Naive thymus-derived CD4-positive, alpha-beta T cell (primary cell): ENCODE measurements around the gene PCDHA6. TPM values are rescaled to one million over a fixed set of nuclear protein-coding genes. Genes with fewer than 3 reads are reported as not detected.
"Not testable (repeated sequence)": the region's sequence is repeated elsewhere in the genome, so short reads cannot be mapped to it uniquely, and the experiment has no call there.

Experiments used
- ATAC-seq: fragments of 150-1000 bp; cut with Tn5 transposase; 2 replicates; pipeline ENCODE4 v1.10.0; 2021; ENCODE audit warnings: mild to moderate bottlenecking, moderate library complexity
- CTCF ChIA-PET: fragments of 350-600 bp; sonication (Branson Sonifier 250); formaldehyde crosslinking; loops from one replicate; lab custom pipeline; 2021; ENCODE audit warnings: antibody characterized with exemption; lab: Charles Lee
- POLR2A ChIA-PET: fragments of 350-600 bp; sonication (Branson Sonifier 250); formaldehyde crosslinking; loops from one replicate; lab custom pipeline; 2021; ENCODE audit warnings: antibody characterized with exemption, inconsistent platforms; lab: Charles Lee
- DNase-seq, 9 donors: peaks; one replicate each; pipeline versions ENCODE4 v3.0.0 to v3.0.0-alpha.2; 2020 to 2022; ENCODE audit warnings: mixed read lengths in 1 of 9
- H3K27ac ChIP-seq: one replicate; pipeline ENCODE4 v1.7.0; 2013; ENCODE audit warnings: mild to moderate bottlenecking, low read depth, low read length, moderate library complexity
- H3K27me3 ChIP-seq, 2 donors: one replicate each; pipeline ENCODE4 v1.7.0; 2013; ENCODE audit warnings: low read length in 2 of 2, mild to moderate bottlenecking in 2 of 2, moderate library complexity in 2 of 2; ENCODE audit not compliant: control insufficient read depth in 2 of 2, insufficient read depth in 2 of 2
- H3K36me3 ChIP-seq, 3 experiments: 1 replicate in 2 of 3; 2 replicates in 1 of 3; pipeline ENCODE4 v1.7.0; 2013; ENCODE audit warnings: low read length in 3 of 3, mild to moderate bottlenecking in 3 of 3, moderate library complexity in 1 of 3; ENCODE audit not compliant: insufficient read depth in 3 of 3, control insufficient read depth in 2 of 3
- H3K4me1 ChIP-seq, 2 donors: one replicate each; pipeline ENCODE4 v1.7.0; 2013; ENCODE audit warnings: low read length in 2 of 2, mild to moderate bottlenecking in 2 of 2, moderate library complexity in 1 of 2; ENCODE audit not compliant: control insufficient read depth in 2 of 2, insufficient read depth in 2 of 2
- H3K4me3 ChIP-seq: 2 replicates; pipeline ENCODE4 v1.7.0; 2013; ENCODE audit warnings: mild to moderate bottlenecking, low read length
- H3K9me3 ChIP-seq, 3 experiments: 1 replicate in 2 of 3; 2 replicates in 1 of 3; pipeline ENCODE4 v1.7.0; 2013; ENCODE audit warnings: low read length in 3 of 3; ENCODE audit not compliant: control insufficient read depth in 2 of 3
- H3K27ac Mint-ChIP-seq, 9 donors: one replicate each; pipeline ENCODE4 v1.8.0; 2020 to 2022; ENCODE audit warnings: mixed read lengths in 9 of 9, mild to moderate bottlenecking in 8 of 9, moderate library complexity in 5 of 9, inconsistent platforms in 2 of 9
- H3K27me3 Mint-ChIP-seq, 5 donors: one replicate each; pipeline ENCODE4 v1.8.0; 2021 to 2022; ENCODE audit warnings: mixed read lengths in 5 of 5, mild to moderate bottlenecking in 1 of 5
- H3K36me3 Mint-ChIP-seq, 5 donors: one replicate each; pipeline ENCODE4 v1.8.0; 2020 to 2022; ENCODE audit warnings: mixed read lengths in 5 of 5, mild to moderate bottlenecking in 3 of 5, inconsistent platforms in 1 of 5
- H3K4me1 Mint-ChIP-seq, 7 donors: one replicate each; pipeline ENCODE4 v1.8.0; 2020 to 2022; ENCODE audit warnings: mixed read lengths in 7 of 7, mild to moderate bottlenecking in 3 of 7, inconsistent platforms in 1 of 7
- H3K4me3 Mint-ChIP-seq, 10 donors: one replicate each; pipeline ENCODE4 v1.8.0; 2020 to 2022; ENCODE audit warnings: mild to moderate bottlenecking in 10 of 10, mixed read lengths in 10 of 10, moderate library complexity in 6 of 10, inconsistent platforms in 2 of 10
- H3K9me3 Mint-ChIP-seq, 11 donors: one replicate each; pipeline ENCODE4 v1.8.0; 2020 to 2022; ENCODE audit warnings: mixed read lengths in 11 of 11, mild to moderate bottlenecking in 4 of 11, inconsistent platforms in 1 of 11, moderate library complexity in 1 of 11
- intact Hi-C, 2 donors: fragments of 100-400 bp; cut with micrococcal nuclease; formaldehyde crosslinking; loops; one replicate each; pipeline ENCODE4 v1.15.1; 2023
- polyA plus RNA-seq, 2 donors: library from polyadenylated mRNA; unstranded; fragments of 300-500 nt; fragmentation: Illumina TruSeq; gene quantifications; one replicate each; pipeline ENCODE4 v1.2.3, GENCODE V29; 2021
- total RNA-seq, 6 experiments: library from RNA in 5 of 6; stranded (reverse) in 5 of 6; gene quantifications; 1 replicate in 5 of 6; 2 replicates in 1 of 6; pipeline ENCODE4 v1.2.3 and lab custom pipeline; 2021 to 2026

Gene PCDHA6
- total and polyA plus RNA-seq, 7 experiments from 2014 or later: not detected

DNA sequence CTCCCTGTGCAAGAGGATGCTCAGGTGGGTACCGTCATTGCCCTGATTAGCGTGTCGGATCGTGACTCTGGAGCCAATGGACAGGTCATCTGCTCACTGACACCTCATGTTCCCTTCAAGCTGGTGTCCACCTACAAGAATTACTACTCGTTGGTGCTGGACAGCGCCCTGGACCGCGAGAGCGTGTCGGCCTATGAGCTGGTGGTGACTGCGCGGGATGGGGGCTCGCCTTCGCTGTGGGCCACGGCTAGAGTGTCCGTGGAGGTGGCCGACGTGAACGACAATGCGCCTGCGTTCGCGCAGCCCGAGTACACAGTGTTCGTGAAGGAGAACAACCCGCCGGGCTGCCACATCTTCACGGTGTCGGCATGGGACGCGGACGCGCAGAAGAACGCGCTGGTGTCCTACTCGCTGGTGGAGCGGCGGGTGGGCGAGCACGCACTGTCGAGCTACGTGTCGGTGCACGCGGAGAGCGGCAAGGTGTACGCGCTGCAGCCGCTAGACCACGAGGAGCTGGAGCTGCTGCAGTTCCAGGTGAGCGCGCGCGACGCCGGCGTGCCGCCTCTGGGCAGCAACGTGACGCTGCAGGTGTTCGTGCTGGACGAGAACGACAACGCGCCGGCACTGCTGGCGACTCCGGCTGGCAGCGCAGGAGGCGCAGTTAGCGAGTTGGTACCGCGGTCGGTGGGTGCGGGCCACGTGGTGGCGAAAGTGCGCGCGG lies 48.9 kb downstream of the PCDHA6 start:
- CTCF ChIA-PET, H3K4me3 Mint-ChIP-seq, POLR2A ChIA-PET: not testable (repeated sequence)

DNA sequence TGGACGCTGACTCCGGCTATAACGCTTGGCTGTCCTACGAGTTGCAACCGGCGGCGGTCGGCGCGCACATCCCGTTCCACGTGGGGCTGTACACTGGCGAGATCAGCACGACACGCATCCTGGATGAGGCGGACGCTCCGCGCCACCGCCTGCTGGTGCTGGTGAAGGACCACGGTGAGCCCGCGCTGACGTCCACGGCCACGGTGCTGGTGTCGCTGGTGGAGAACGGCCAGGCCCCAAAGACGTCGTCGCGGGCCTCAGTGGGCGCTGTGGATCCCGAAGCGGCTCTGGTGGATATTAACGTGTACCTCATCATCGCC lies 49.5 kb downstream of the PCDHA6 start:
- peaks cover 0 to 74% (median 71%) of the 10 kb centered on the region in 5 donors for H3K27me3 Mint-ChIP-seq
- Histone ChIP-seq H3K4me1 (no peaks in the 10 kb centered on the region), H3K9me3 (peaks cover 0 to 21% (median 0%) of the 10 kb centered on the region in 3 experiments), H3K36me3 (no peaks in the 10 kb centered on the region), H3K4me3 (no peak overlapping the region), H3K27ac (no peak overlapping the region), H3K27me3 (no peaks in the 10 kb centered on the region)
- no peak overlapping the region for H3K4me3 Mint-ChIP-seq
- H3K9me3 Mint-ChIP-seq: peaks cover 9 to 86% (median 45%) of the 10 kb centered on the region in 11 donors
- peaks cover 0 to 34% (median 4%) of the 10 kb centered on the region in 5 donors for H3K36me3 Mint-ChIP-seq
- DNase-seq: no peak
- ChIA-PET CTCF (no interaction called here), POLR2A (no interaction called here)
- ATAC-seq: no peak
- intact Hi-C loops: no loop called here
- no peak overlapping the region for H3K27ac Mint-ChIP-seq
- H3K4me1 Mint-ChIP-seq: no peaks in the 10 kb centered on the region

More for the DNA sequence above, 48.9 kb downstream of the PCDHA6 start:
- Mint-ChIP-seq H3K36me3 (peaks cover 0 to 32% (median 2%) of the 10 kb centered on the region in 5 donors), H3K27me3 (peaks cover 0 to 74% (median 73%) of the 10 kb centered on the region in 5 donors), H3K27ac (peak overlapping the region in 1 of 9 donors; percentile 52), H3K9me3 (peaks cover 7 to 86% (median 46%) of the 10 kb centered on the region in 11 donors)
- H3K27me3 ChIP-seq, H3K27ac ChIP-seq, intact Hi-C loops, H3K4me1 ChIP-seq, DNase-seq, H3K4me3 ChIP-seq, H3K4me1 Mint-ChIP-seq, H3K36me3 ChIP-seq, ATAC-seq: not testable (repeated sequence)
- peaks cover 0 to 21% (median 0%) of the 10 kb centered on the region in 3 experiments for H3K9me3 ChIP-seq

Other genes starting within 250 kb of the PCDHA6 start
- gene CD14, start 194.8 kb upstream of the PCDHA6 start, total RNA-seq: 100 to 1,000 TPM in 1 of 5 experiments, 10 to 100 TPM in 2, 1 to 10 TPM in 1, under 1 TPM in 1; 0.56 to 198 (median 10.1) TPM
- 1 to 10 TPM; 2.5 to 2.9 TPM for gene CD14, start 194.8 kb upstream of the PCDHA6 start, polyA plus RNA-seq
- 10 to 100 TPM; 24.5 to 55.3 (median 36.4) TPM for gene TMCO6, start 188.5 kb upstream of the PCDHA6 start, total RNA-seq
- 10 to 100 TPM; 17.1 to 20.4 TPM for gene TMCO6, start 188.5 kb upstream of the PCDHA6 start, polyA plus RNA-seq
- gene NDUFA2, start 180.3 kb upstream of the PCDHA6 start, total RNA-seq: 10 to 100 TPM; 33.2 to 68.7 (median 43.5) TPM
- 100 to 1,000 TPM; 147 to 149 TPM for gene NDUFA2, start 180.3 kb upstream of the PCDHA6 start, polyA plus RNA-seq
- gene IK, start 180.1 kb upstream of the PCDHA6 start, total RNA-seq: 100 to 1,000 TPM; 118 to 186 (median 179) TPM
- 100 to 1,000 TPM; 192 to 207 TPM for gene IK, start 180.1 kb upstream of the PCDHA6 start, polyA plus RNA-seq
- 10 to 100 TPM; 28.5 to 47.6 (median 37.8) TPM for gene WDR55, start 163.1 kb upstream of the PCDHA6 start, total RNA-seq
- 10 to 100 TPM; 10.5 to 20.9 TPM for gene WDR55, start 163.1 kb upstream of the PCDHA6 start, polyA plus RNA-seq
- 1 to 10 TPM; 2.1 to 5.0 (median 3.3) TPM for gene DND1, start 154.4 kb upstream of the PCDHA6 start, total RNA-seq
- gene DND1, start 154.4 kb upstream of the PCDHA6 start, polyA plus RNA-seq: under 1 TPM in 1 of 2 donors, not detected in 1; 0.15 TPM
- 10 to 100 TPM; 48.7 to 85.7 (median 68.5) TPM for gene HARS1, start 136.6 kb upstream of the PCDHA6 start, total RNA-seq
- 10 to 100 TPM; 62.2 to 68.8 TPM for gene HARS1, start 136.6 kb upstream of the PCDHA6 start, polyA plus RNA-seq
- gene HARS2, start 136.5 kb upstream of the PCDHA6 start, total RNA-seq: 10 to 100 TPM; 25.4 to 59.6 (median 38.8) TPM
- gene HARS2, start 136.5 kb upstream of the PCDHA6 start, polyA plus RNA-seq: 10 to 100 TPM; 23.5 to 30.7 TPM
- 10 to 100 TPM; 37.7 to 63.0 (median 55.1) TPM for gene ZMAT2, start 127.5 kb upstream of the PCDHA6 start, total RNA-seq
- 10 to 100 TPM; 75.1 to 76.4 TPM for gene ZMAT2, start 127.5 kb upstream of the PCDHA6 start, polyA plus RNA-seq
- not detected for gene PCDHA1, start 41.8 kb upstream of the PCDHA6 start, total RNA-seq
- gene PCDHA1, start 41.8 kb upstream of the PCDHA6 start, polyA plus RNA-seq: not detected
- gene PCDHA2, start 33.1 kb upstream of the PCDHA6 start, total RNA-seq: not detected
- not detected for gene PCDHA2, start 33.1 kb upstream of the PCDHA6 start, polyA plus RNA-seq
- gene PCDHA3, start 26.9 kb upstream of the PCDHA6 start, total RNA-seq: not detected
- not detected for gene PCDHA3, start 26.9 kb upstream of the PCDHA6 start, polyA plus RNA-seq
- gene PCDHA4, start 20.9 kb upstream of the PCDHA6 start, total RNA-seq: not detected
- gene PCDHA4, start 20.9 kb upstream of the PCDHA6 start, polyA plus RNA-seq: not detected
- not detected for gene PCDHA5, start 6.3 kb upstream of the PCDHA6 start, total RNA-seq
- not detected for gene PCDHA5, start 6.3 kb upstream of the PCDHA6 start, polyA plus RNA-seq
- not detected for gene PCDHA7, start 6.3 kb downstream of the PCDHA6 start, total RNA-seq
- not detected for gene PCDHA7, start 6.3 kb downstream of the PCDHA6 start, polyA plus RNA-seq
- not detected for gene PCDHA8, start 13.2 kb downstream of the PCDHA6 start, total RNA-seq
- not detected for gene PCDHA8, start 13.2 kb downstream of the PCDHA6 start, polyA plus RNA-seq
- not detected for gene PCDHA9, start 20.4 kb downstream of the PCDHA6 start, total RNA-seq
- not detected for gene PCDHA9, start 20.4 kb downstream of the PCDHA6 start, polyA plus RNA-seq
- not detected for gene PCDHA10, start 27.9 kb downstream of the PCDHA6 start, total RNA-seq
- gene PCDHA10, start 27.9 kb downstream of the PCDHA6 start, polyA plus RNA-seq: not detected
- gene PCDHA11, start 41.0 kb downstream of the PCDHA6 start, total RNA-seq: not detected
- gene PCDHA11, start 41.0 kb downstream of the PCDHA6 start, polyA plus RNA-seq: not detected
- gene PCDHA12, start 47.3 kb downstream of the PCDHA6 start, total RNA-seq: not detected
- gene PCDHA12, start 47.3 kb downstream of the PCDHA6 start, polyA plus RNA-seq: not detected
- not detected for gene PCDHA13, start 54.2 kb downstream of the PCDHA6 start, total RNA-seq
- not detected for gene PCDHA13, start 54.2 kb downstream of the PCDHA6 start, polyA plus RNA-seq
- not detected for gene PCDHAC1, start 98.3 kb downstream of the PCDHA6 start, total RNA-seq
- not detected for gene PCDHAC1, start 98.3 kb downstream of the PCDHA6 start, polyA plus RNA-seq
- not detected for gene PCDHAC2, start 138.5 kb downstream of the PCDHA6 start, total RNA-seq
- gene PCDHAC2, start 138.5 kb downstream of the PCDHA6 start, polyA plus RNA-seq: not detected
- gene PCDHB1, start 223.4 kb downstream of the PCDHA6 start, total RNA-seq: not detected
- not detected for gene PCDHB1, start 223.4 kb downstream of the PCDHA6 start, polyA plus RNA-seq